Stomach (tissue), 9 donors: ENCODE measurements around the gene FAM107B. TPM values are rescaled to one million over a fixed set of nuclear protein-coding genes. Genes with fewer than 3 reads are reported as not detected.

Experiments used
- DNase-seq, 2 donors: peaks; one replicate each; pipeline versions ENCODE4 v3.0.0 to v3.0.0-alpha.2; 2013 to 2019
- H3K27ac ChIP-seq, 5 donors: fragments of 200-600 bp in 4 of 5; sonication (generic) in 4 of 5; one replicate each; pipeline ENCODE4 v1.5.1; 2013 to 2019; ENCODE audit warnings: mild to moderate bottlenecking in 1 of 5, moderate library complexity in 1 of 5
- H3K27me3 ChIP-seq, 3 donors: fragments of 200-600 bp; sonication (generic); one replicate each; pipeline ENCODE4 v1.5.1; 2017 to 2019; ENCODE audit warnings: mixed run types in 1 of 3
- H3K36me3 ChIP-seq, 4 donors: fragments of 200-600 bp; sonication (generic); 1 replicate in 3 of 4; 2 replicates in 1 of 4; pipeline ENCODE4 v1.5.1; 2016 to 2019
- H3K4me1 ChIP-seq, 4 donors: fragments of 200-600 bp; sonication (generic); one replicate each; pipeline ENCODE4 v1.5.1; 2016 to 2019
- H3K4me3 ChIP-seq, 4 donors: fragments of 200-600 bp; sonication (generic) in 3 of 4; one replicate each; pipeline ENCODE4 v1.5.1; 2016 to 2019; ENCODE audit warnings: mild to moderate bottlenecking in 1 of 4
- H3K9me3 ChIP-seq, 4 donors: fragments of 200-600 bp; sonication (generic); one replicate each; pipeline ENCODE4 v1.5.1; 2016 to 2019
- CTCF ChIP-seq, 7 experiments: fragments of 450-650 bp in 4 of 7; fragments of 200-600 bp in 3 of 7; sonication (generic) in 3 of 7; IDR thresholded peaks; one replicate each; pipeline ENCODE4 v1.5.1; 2016 to 2019; ENCODE audit warnings: antibody characterized with exemption in 7 of 7, control low read depth in 2 of 7, mild to moderate bottlenecking in 1 of 7
- EP300 ChIP-seq: sonication (generic); formaldehyde crosslinking; IDR thresholded peaks from one replicate; pipeline ENCODE4 v1.6.1; 2017; ENCODE audit warnings: antibody characterized with exemption
- POLR2A ChIP-seq, 4 donors: fragments of 450-650 bp; IDR thresholded peaks; one replicate each; pipeline ENCODE4 v1.6.1; 2016; ENCODE audit warnings: antibody characterized with exemption in 4 of 4, control low read depth in 2 of 4, mild to moderate bottlenecking in 1 of 4, moderate library complexity in 1 of 4
- POLR2AphosphoS5 ChIP-seq, 3 donors: sonication (generic); formaldehyde crosslinking; IDR thresholded peaks; one replicate each; pipeline ENCODE4 v1.6.1; 2016; ENCODE audit warnings: antibody characterized with exemption in 3 of 3
- WGBS, 5 donors: extraction: QIAGEN DNeasy Blood & Tissue Kit in 3 of 5; methylation state at CpG; one replicate each; pipeline versions ENCODE4 v1.1.5 to v1.1.7; 2013 to 2018; 5-methylcytosine and 5-hydroxymethylcytosine counted together
- intact Hi-C: fragments of 100-400 bp; cut with DNase I; formaldehyde crosslinking; loops from one replicate; pipeline ENCODE4 v1.15.1; 2023; ENCODE audit warnings: low total_unique reads
- polyA plus RNA-seq, 3 donors: library from polyadenylated mRNA; stranded (reverse); fragments of 200-250 nt; gene quantifications; one replicate each; pipeline ENCODE4 v1.2.3, GENCODE V29; 2013
- total RNA-seq, 5 donors: library from RNA; depleted of rRNA; stranded (reverse); fragments of >200 nt; gene quantifications; one replicate each; pipeline versions ENCODE4 v1.1.0 to v1.2.3, GENCODE V29; 2014 to 2016
- donor health status: healthy with polysubstance abuse.
- donor health status: Bipolar disorder and iron deficiency.
- donor health status: healthy.

FAM107B gene
- total and polyA plus RNA-seq, 8 donors: 18.7 to 397 (median 160) TPM

- TF ChIP-seq POLR2AphosphoS5 (IDR thresholded peaks at IDR 0.05): no peak
- TF ChIP-seq CTCF (IDR thresholded peaks at IDR 0.05): no peak
- TF ChIP-seq EP300: no peak
- no peak for TF ChIP-seq POLR2A (IDR thresholded peaks at IDR 0.05)
- Histone ChIP-seq H3K4me1 (peaks cover 0 to 28% (median 19%) of the 10 kb centered on the region in 4 donors), H3K36me3 (no peaks in the 10 kb centered on the region), H3K4me3 (no peak overlapping the region), H3K27me3 (peaks cover 0 to 13% (median 0%) of the 10 kb centered on the region in 3 donors), H3K9me3 (no peaks in the 10 kb centered on the region), H3K27ac (no peak overlapping the region)
- DNase-seq: no peak
- WGBS, 5 donors: 90 to 94% (median 92%) methylated on average over 5 of the region's 5 CpGs
- intact Hi-C loops: no loop called here
Measured at GRCh38 chr10:14485986-14486385, 288.7 kb downstream of the FAM107B start.

GRCh38 chr10:14483417-14483816 lies 291.3 kb downstream of the FAM107B start:
- WGBS, 5 donors: 91 to 100% (median 94%) methylated on average over 5 of the region's 5 CpGs
- intact Hi-C loops: no loop called here

DNA sequence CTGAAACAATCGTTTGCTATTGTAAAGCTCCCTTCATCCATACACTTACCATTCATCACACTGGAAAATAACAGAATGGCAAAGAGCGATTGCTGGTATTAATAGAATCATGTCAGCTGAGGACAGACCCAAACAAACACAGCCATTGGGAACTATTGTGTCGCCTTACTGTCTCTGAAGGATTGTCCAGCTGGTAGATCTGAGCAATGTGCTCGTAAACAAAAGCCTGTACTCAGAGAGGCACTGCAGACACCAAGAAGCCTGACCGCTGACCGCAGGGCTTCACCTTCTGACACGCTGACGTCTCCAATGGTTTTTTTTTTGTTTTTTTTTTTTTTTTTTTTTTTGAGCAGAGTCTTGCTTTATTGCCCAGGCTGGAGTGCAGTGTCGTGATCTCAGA lies 292.9 kb downstream of the FAM107B start:
- Histone ChIP-seq H3K27me3 (no peaks in the 10 kb centered on the region), H3K27ac (peak overlapping the region in 2 of 5 donors; percentile 31 to 70), H3K4me1 (peaks cover 0 to 5% (median 1%) of the 10 kb centered on the region in 4 donors), H3K4me3 (no peak overlapping the region), H3K36me3 (no peaks in the 10 kb centered on the region), H3K9me3 (no peaks in the 10 kb centered on the region)
- TF ChIP-seq POLR2AphosphoS5 (IDR thresholded peaks at IDR 0.05) (no peak), POLR2A (IDR thresholded peaks at IDR 0.05) (no peak)
- intact Hi-C loops: no loop called here
- peak in 1 of 2 donors; percentile 22 for DNase-seq
- 63 to 74% (median 71%) methylated on average over 9 of the region's 9 CpGs for WGBS, 5 donors

More at GRCh38 chr10:14483417-14483816, 291.3 kb downstream of the FAM107B start:
- H3K36me3 ChIP-seq: no peaks in the 10 kb centered on the region
- no peaks in the 10 kb centered on the region for H3K9me3 ChIP-seq
- peaks cover 0 to 7% (median 0%) of the 10 kb centered on the region in 3 donors for H3K27me3 ChIP-seq
- no peak overlapping the region for H3K4me3 ChIP-seq
- peaks cover 0 to 21% (median 12%) of the 10 kb centered on the region in 4 donors for H3K4me1 ChIP-seq
- no peak overlapping the region for H3K27ac ChIP-seq
- TF ChIP-seq POLR2A (IDR thresholded peaks at IDR 0.05): no peak
- TF ChIP-seq POLR2AphosphoS5 (IDR thresholded peaks at IDR 0.05): no peak
- no peak for TF ChIP-seq CTCF (IDR thresholded peaks at IDR 0.05)
- TF ChIP-seq EP300: no peak
- DNase-seq: no peak

- no peaks in the 10 kb centered on the region for H3K9me3 ChIP-seq
- intact Hi-C loops: no loop called here
- 88 to 96% (median 93%) methylated on average over 4 of the region's 4 CpGs for WGBS, 5 donors
- H3K27ac ChIP-seq: peak overlapping the region in 2 of 5 donors; percentile 31 to 70
- DNase-seq: no peak
- H3K4me1 ChIP-seq: peaks cover 0 to 4% (median 0%) of the 10 kb centered on the region in 4 donors
- H3K36me3 ChIP-seq: no peaks in the 10 kb centered on the region
- no peak overlapping the region for H3K4me3 ChIP-seq
- TF ChIP-seq POLR2AphosphoS5 (IDR thresholded peaks at IDR 0.05): peak in 1 of 3 donors; percentile 29
- no peak for TF ChIP-seq POLR2A (IDR thresholded peaks at IDR 0.05)
- no peaks in the 10 kb centered on the region for H3K27me3 ChIP-seq
Measured at GRCh38 chr10:14481014-14481413, 293.7 kb downstream of the FAM107B start.

DNA sequence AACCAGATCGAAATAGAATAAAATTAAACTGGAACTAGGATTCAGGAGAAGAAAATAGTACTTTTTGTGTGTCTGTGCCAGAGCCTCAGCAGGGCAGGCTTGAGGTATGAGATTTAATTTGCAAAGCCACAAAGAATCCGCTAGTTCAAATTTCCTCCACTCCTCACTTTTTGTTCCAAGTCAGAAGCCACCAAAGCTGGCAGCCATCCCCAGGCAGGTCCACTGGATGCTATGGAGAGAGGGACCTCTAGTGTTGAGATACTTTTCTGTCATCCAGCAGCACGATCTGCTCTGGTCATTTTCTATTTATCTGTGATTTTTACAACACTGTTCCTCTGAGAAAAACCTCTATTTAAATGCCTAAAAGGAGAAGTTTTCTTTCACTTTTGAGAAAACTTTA lies 296.1 kb downstream of the FAM107B start:
- TF ChIP-seq POLR2AphosphoS5 (IDR thresholded peaks at IDR 0.05) (no peak), CTCF (IDR thresholded peaks at IDR 0.05) (peak in 2 of 7 experiments; percentile 17 to 32), POLR2A (IDR thresholded peaks at IDR 0.05) (no peak), EP300 (no peak)
- H3K9me3 ChIP-seq: no peaks in the 10 kb centered on the region
- WGBS, 5 donors: 24 to 40% (median 33%) methylated on average over 3 of the region's 3 CpGs
- peaks cover 0 to 4% (median 0%) of the 10 kb centered on the region in 4 donors for H3K4me1 ChIP-seq
- no peaks in the 10 kb centered on the region for H3K27me3 ChIP-seq
- H3K36me3 ChIP-seq: no peaks in the 10 kb centered on the region
- intact Hi-C loops: loop anchor here (5.0 to 10.0 kb wide), 2 partner anchors 284 to 691 kb away; no protein-coding TSS in a partner anchor
- DNase-seq: peak; percentile 49 to 80
- H3K27ac ChIP-seq: no peak overlapping the region
- H3K4me3 ChIP-seq: no peak overlapping the region
